A673 (cell line): Measurements from ENCODE around the gene PEA15. TPM values are rescaled to one million over a fixed set of nuclear protein-coding genes. Genes with fewer than 3 reads are reported as not detected.

Experiments used
- BruUV-seq: library from RNA; stranded (reverse); fragments of 400-500 nt; replicated peaks from 2 replicates; lab custom pipeline; 2021; lab: Mats Ljungman, UMichigan
- CTCF ChIA-PET: fragments of 300-600 bp; sonication (Branson Sonifier 250); formaldehyde crosslinking; loops from one replicate; lab custom pipeline; 2022; ENCODE audit warnings: antibody characterized with exemption; lab: Charles Lee
- POLR2A ChIA-PET: fragments of 300-600 bp; sonication (Branson Sonifier 250); formaldehyde crosslinking; loops from one replicate; lab custom pipeline; 2022; ENCODE audit warnings: antibody characterized with exemption; ENCODE audit not compliant: low non-redundant PET; lab: Charles Lee
- DNase-seq: peaks from one replicate; pipeline ENCODE4 v3.0.0-alpha.2; 2015; ENCODE audit warnings: low spot score
- H3K27ac ChIP-seq: fragments of 200-600 bp; sonication (generic); 2 replicates; pipeline ENCODE4 v1.5.1; 2016; ENCODE audit warnings: mixed run types, low read depth, mild to moderate bottlenecking, mixed read lengths, antibody characterized with exemption, low read length; ENCODE audit not compliant: poor library complexity, severe bottlenecking
- H3K27me3 ChIP-seq: fragments of 200-600 bp; sonication (generic); replicated peaks from 2 replicates; pipeline ENCODE4 v1.6.1; 2017; ENCODE audit warnings: mixed run types, low read depth, mild to moderate bottlenecking, mixed read lengths, antibody characterized with exemption, low read length; ENCODE audit not compliant: insufficient read depth, poor library complexity
- H3K36me3 ChIP-seq: fragments of 200-600 bp; sonication (generic); 2 replicates; pipeline ENCODE4 v1.6.1; 2016; ENCODE audit warnings: mixed run types, mild to moderate bottlenecking, mixed read lengths, antibody characterized with exemption, low read length; ENCODE audit not compliant: insufficient read depth, poor library complexity, severe bottlenecking
- H3K4me1 ChIP-seq: fragments of 200-600 bp; sonication (generic); 2 replicates; pipeline ENCODE4 v1.6.1; 2017; ENCODE audit warnings: mixed run types, mild to moderate bottlenecking, mixed read lengths, antibody characterized with exemption, low read length; ENCODE audit not compliant: insufficient read depth, poor library complexity, severe bottlenecking
- H3K4me3 ChIP-seq: fragments of 200-600 bp; sonication (generic); 2 replicates; pipeline ENCODE4 v1.5.1; 2016; ENCODE audit warnings: low read depth, mixed run types, mild to moderate bottlenecking, mixed read lengths, low read length; ENCODE audit not compliant: poor library complexity, severe bottlenecking
- H3K9me3 ChIP-seq: fragments of 200-600 bp; sonication (generic); 2 replicates; pipeline ENCODE4 v1.6.1; 2016; ENCODE audit warnings: mixed run types, low read depth, mild to moderate bottlenecking, mixed read lengths, antibody characterized with exemption, low read length; ENCODE audit not compliant: poor library complexity, severe bottlenecking
- EZH2 ChIP-seq: fragments of 200-600 bp; sonication (generic); IDR thresholded peaks from 2 replicates; pipeline ENCODE4 v1.6.1; 2017; ENCODE audit warnings: borderline replicate concordance, low read depth, mild to moderate bottlenecking, mixed read lengths, antibody characterized with exemption, low read length; ENCODE audit not compliant: poor library complexity, severe bottlenecking
- intact Hi-C: fragments of 100-400 bp; cut with micrococcal nuclease; formaldehyde crosslinking; loops from one replicate; pipeline ENCODE4 v1.10.0; 2022; ENCODE audit not compliant: unreplicated experiment
- total RNA-seq: library from RNA; stranded (reverse); gene quantifications from 2 replicates; pipeline ENCODE4 v1.2.3, GENCODE V29; 2021
- TF ChIP-seq, protein P1 (sequence below): fragments of 300-800, 200-600 bp; sonication (generic); conservative IDR thresholded peaks from 2 replicates; pipeline ENCODE4 v1.5.1; 2017; ENCODE audit warnings: low read depth, mild to moderate bottlenecking, antibody characterized with exemption, low read length, moderate library complexity, mixed read lengths

Gene PEA15
- total RNA-seq, 1 experiment from 2014 or later = 87.7 TPM

DNA sequence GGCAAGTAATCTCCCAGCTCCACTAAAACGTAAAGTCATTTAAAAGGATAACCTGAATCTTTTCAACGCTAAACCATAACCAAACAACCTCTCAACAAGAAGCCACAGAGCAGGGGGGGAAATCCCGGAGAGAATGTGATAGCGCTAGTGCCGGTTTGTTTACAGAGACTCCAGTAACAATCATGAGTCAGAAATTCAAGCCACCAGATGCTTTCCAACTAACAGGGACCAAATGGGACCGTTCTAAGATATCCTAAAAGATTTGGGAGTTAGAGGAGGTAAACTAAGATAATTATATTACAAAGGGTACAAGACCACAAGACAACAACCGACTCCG lies 56.3 kb downstream of the PEA15 start:
- H3K27ac ChIP-seq = peak overlapping the region; percentile 92
- H3K4me1 ChIP-seq = peaks cover 27% of the 10 kb centered on the region
- intact Hi-C loops = no loop called here
- no peaks in the 10 kb centered on the region for H3K27me3 ChIP-seq
- TF ChIP-seq EZH2 = no peak
- TF ChIP-seq, protein P1, sequence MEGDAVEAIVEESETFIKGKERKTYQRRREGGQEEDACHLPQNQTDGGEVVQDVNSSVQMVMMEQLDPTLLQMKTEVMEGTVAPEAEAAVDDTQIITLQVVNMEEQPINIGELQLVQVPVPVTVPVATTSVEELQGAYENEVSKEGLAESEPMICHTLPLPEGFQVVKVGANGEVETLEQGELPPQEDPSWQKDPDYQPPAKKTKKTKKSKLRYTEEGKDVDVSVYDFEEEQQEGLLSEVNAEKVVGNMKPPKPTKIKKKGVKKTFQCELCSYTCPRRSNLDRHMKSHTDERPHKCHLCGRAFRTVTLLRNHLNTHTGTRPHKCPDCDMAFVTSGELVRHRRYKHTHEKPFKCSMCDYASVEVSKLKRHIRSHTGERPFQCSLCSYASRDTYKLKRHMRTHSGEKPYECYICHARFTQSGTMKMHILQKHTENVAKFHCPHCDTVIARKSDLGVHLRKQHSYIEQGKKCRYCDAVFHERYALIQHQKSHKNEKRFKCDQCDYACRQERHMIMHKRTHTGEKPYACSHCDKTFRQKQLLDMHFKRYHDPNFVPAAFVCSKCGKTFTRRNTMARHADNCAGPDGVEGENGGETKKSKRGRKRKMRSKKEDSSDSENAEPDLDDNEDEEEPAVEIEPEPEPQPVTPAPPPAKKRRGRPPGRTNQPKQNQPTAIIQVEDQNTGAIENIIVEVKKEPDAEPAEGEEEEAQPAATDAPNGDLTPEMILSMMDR = no peak
- POLR2A ChIA-PET = interaction anchor here (0.5 to 0.7 kb wide), 3 partner anchors 17 to 23 kb away, joined by 3 to 7 read pairs (median 4); no protein-coding TSS in a partner anchor
- H3K36me3 ChIP-seq = no peaks in the 10 kb centered on the region
- H3K9me3 ChIP-seq = no peaks in the 10 kb centered on the region
- CTCF ChIA-PET = interaction anchor here (1.5 kb wide), 1 partner anchor 10 kb away, joined by 11 read pairs; no protein-coding TSS in a partner anchor
- peak; percentile 33 for DNase-seq
- peak overlapping the region; percentile 85 for H3K4me3 ChIP-seq
- no TSS peak for BruUV-seq

DNA sequence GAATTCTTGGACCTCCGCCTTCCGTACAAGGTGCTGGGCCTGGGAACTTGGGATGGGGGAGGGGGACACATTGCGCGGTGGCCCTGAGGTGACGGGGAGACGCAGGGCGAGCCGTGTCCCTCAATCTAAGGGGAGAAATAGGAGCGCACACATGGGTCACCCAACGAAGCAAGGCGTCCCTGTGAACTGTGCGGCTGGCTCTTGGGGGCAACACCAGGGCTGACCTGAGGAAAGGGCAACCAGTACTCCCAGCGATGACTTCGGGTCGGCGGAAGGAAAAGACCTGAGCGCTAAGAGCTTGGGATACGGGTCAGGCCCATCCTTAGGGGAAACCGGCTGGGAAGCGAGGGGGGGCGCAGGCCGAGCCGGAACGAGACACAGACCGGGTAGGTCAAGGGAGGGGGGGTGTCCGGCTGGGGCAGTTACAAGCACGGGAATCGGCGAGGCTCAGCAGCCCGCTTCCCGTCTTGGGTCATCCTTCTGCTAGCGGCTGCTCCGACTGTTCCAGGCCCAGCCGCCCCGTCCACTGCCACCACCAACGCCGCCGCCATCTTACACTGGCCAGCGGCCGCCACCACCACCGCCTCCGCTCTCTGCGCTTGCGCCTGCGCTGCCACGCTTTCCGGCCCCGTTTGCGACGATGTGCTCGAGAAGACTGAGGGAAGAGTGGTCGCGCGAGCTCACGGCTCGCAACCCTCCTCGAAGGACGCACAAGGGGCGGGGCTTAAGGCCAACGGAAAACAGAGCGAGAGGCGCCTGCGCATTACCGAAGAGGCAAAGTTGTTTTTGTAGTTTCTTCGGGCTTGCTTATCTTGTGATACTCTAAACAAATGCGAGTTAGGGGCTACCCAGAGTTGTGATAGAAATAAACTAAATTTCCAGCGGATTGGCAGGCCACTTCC lies 57.0 kb downstream of the PEA15 start, which contains the start of gene DCAF8:
DCAF8 (minus strand) TSS at position 657 of the 902 bp plus-strand sequence. CDS start 18,541 bp downstream, outside the sequence.
- intact Hi-C loops = no loop called here
- CTCF ChIA-PET = interaction anchor here (0.6 to 1.0 kb wide), 3 partner anchors 10 to 71 kb away, joined by 3 to 4 read pairs (median 3); no protein-coding TSS in a partner anchor

DNA sequence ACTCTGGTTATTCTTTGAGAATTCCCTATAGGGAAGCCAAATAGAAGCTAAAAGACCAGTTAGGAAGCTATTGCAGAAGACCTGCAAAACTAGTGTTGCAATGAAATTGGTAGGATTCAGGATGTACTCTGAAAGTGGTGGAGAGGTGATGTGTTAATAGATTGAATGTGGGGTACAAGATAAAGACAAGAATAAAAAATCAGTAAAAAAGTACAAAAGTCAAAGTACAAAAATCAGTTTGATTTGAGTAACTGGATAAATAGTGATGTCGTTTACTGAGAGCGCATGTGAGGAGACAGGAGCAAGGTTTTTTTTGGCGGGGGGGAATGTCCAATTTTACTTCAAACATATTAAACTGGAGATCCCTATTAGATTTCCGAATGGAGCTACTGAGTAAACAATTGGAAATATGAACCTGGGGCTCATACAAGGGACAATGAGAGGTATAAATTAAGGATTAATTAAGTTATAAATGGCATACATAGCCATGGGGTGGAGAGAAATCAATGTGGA lies 59.7 kb downstream of the PEA15 start:
- intact Hi-C loops = no loop called here
- H3K27me3 ChIP-seq = no peaks in the 10 kb centered on the region
- BruUV-seq = no TSS peak
- H3K27ac ChIP-seq = no peak overlapping the region
- no peak overlapping the region for H3K4me3 ChIP-seq
- H3K36me3 ChIP-seq = no peaks in the 10 kb centered on the region
- ChIA-PET POLR2A (no interaction called here), CTCF (interaction anchor here (1.2 kb wide), 1 partner anchor 27 kb away, joined by 4 read pairs; no protein-coding TSS in a partner anchor)
- DNase-seq = no peak
- no peak for TF ChIP-seq EZH2
- TF ChIP-seq, protein P1 = no peak
- H3K4me1 ChIP-seq = peaks cover 17% of the 10 kb centered on the region
- H3K9me3 ChIP-seq = no peaks in the 10 kb centered on the region

More for the DNA sequence above, 57.0 kb downstream of the PEA15 start, which contains the start of gene DCAF8:
- peak within 1 kb of the TSS; percentile 85 for H3K4me3 ChIP-seq
- H3K36me3 ChIP-seq = no peaks in the 10 kb centered on the region
- BruUV-seq = TSS peak; percentile 37
- H3K4me1 ChIP-seq = peaks cover 21% of the 10 kb centered on the region
- H3K9me3 ChIP-seq = no peaks in the 10 kb centered on the region
- H3K27ac ChIP-seq = peak within 1 kb of the TSS; percentile 92
- no peaks in the 10 kb centered on the region for H3K27me3 ChIP-seq
- peak; percentile 99 for DNase-seq
- TF ChIP-seq EZH2 = no peak
- TF ChIP-seq, protein P1 = no peak
- POLR2A ChIA-PET = interaction anchor here (0.5 to 0.6 kb wide), 2 partner anchors 19 to 189 kb away, joined by 7 read pairs; no protein-coding TSS in a partner anchor
